Measurements from ENCODE around the gene RNF151.
A peak's percentile ranks its signal among the peaks of the same experiment; 100 is the strongest.

Gene RNF151

DNA sequence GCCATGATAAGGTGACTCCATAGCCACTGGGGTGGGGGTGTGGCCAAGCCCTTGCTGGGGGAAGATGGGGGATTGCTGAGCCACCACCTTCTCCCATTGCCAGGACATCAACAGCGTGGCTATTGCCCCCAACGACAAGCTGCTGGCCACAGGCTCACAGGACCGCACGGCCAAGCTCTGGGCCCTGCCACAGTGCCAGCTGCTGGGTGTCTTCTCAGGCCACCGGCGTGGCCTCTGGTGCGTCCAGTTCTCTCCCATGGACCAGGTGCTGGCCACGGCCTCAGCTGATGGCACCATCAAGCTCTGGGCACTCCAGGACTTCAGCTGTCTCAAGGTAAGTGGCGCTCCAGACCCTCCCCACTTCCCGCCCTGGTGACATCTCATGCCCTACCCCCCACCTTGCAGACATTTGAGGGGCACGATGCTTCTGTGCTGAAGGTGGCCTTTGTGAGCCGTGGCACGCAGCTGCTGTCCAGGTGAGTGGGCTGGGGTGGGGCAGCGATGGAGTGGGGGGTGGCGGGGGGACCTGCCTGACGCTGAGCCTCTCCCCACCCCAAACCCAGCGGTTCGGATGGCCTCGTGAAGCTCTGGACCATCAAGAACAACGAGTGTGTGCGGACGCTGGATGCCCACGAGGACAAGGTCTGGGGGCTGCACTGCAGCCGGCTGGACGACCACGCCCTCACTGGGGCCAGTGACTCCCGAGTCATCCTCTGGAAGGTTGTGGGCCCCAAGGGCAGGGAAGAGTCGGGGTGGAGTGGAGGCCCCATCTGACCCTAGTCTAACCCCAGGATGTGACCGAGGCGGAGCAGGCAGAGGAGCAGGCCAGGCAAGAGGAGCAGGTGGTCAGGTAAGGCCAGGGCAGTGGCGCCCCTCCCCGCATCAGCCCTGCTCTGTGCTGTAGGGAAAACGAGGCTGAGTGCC lies 10.6 kb downstream of the RNF151 start:
- no peak for DNase-seq (ENCODE audit: low spot score)

DNA sequence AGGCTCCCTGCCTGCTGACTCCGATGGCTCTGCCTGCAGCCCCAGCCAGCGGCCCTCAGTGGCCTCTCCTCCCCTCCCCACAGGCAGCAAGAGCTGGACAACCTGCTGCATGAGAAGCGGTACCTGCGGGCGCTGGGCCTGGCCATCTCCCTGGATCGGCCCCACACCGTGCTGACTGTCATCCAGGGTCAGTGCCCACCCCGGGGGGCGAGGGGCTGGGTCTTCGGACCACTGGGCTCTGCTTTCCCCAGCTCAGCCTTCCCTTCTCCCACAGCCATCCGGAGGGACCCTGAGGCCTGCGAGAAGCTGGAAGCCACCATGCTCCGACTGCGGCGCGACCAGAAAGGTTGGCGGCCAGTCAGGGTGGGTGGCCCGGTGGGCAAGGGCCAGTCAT lies 11.2 kb downstream of the RNF151 start:
- no peak for DNase-seq (ENCODE audit: low spot score)

DNA sequence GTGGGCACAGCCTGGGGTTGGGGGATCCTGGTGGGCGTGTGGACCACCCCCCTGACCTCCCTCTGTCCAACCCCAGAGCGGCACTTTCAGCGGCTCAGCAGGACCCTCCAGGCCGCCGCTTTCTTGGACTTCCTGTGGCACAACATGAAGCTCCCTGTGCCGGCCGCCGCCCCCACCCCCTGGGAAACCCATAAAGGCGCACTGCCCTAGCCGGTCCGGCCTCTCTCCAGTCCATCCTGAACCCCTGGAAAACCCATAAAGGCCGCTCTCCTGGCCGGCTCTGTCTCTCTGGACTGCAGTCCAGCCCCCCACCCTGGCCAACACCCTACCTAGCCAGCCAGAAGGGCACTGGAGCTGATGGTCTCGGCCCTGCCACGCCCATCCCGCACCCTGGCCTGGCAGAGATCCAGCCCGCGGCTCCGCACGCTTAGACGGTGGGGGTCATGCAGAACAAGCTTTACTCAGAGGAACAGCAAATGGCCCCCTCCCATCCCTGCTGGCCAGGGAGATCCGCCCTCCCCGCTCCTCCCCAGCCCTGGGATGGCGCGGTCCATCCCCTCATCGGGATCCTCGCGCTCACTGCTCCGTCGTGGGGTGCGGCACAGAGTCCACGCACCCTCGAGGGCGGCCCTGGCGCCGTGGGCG lies 11.9 kb downstream of the RNF151 start:
- DNase-seq (ENCODE audit: low spot score) = no peak

DNA sequence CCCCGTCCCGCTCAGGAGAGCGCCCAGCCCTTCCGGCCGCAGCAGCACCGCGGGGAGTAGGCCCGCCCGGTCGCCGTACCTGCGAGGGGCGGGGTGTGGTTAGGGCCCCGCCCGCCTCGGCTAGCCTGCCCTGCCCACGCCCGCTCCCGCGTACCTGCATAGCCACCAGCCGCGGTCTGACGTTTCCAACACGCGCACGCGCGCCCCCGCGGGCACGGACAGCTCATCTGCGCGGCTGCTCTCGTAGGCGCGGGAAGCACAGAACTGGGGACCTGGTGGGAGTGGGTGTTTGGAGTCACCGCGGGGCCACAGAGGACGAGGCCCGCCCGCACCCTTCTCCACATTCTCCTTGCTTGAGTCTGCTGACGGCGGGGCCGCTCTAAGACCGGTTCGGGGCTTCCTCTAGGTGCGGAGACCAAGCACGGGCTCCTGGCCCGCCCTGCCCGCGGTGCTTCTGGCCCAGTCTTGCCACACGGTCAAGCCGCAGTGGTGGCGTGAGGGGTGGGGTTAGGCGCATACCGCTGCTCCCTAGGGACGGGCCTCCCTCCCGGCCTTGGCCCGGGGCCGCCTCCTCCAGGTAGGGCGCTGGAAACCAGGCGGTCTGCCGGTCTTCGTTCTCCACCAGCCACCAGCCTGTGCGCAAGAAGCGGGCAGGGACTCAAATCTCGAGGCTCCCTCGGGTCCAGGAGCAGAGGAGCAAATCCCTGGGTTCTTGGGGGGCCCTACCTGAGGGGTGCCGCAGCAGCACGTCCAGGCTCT lies 12.8 kb downstream of the RNF151 start:
- peak; percentile 48 for DNase-seq (ENCODE audit: low spot score)

DNA sequence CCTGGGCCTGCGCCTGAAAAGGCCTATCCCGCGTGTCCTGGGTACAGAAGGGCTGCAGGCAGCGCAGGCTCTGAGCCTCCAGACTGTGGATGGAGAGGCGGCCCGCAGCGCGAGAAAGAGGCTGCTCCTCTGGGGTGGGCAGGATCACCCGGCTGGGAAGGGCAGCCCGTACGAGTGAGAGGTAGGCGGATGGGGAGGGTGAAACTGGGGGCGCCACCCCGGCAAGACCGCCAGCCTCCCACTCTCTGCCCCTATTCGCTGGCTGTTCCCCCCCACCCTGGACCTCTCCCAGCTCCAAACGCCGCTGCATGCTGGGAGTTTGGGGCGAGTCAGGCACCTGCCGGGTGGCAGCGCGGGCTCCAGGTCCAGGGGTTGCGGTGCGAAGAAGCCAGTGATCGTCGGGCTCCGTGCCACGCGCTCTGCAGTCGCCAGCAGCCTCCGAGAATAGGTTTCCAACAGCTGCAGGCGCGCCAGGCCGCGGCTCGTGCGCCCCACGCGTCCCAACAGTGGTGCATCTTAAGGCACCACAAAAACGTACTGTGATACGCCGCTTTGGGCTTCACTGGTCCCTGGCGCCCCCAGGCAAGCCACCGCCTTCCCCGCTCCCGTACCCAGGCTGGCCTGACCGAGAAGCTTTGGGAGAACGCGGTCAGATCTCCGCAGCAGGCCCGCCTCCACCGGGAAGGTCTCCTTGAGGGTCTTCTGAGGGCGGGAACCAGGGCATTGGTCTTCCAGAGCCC lies 13.5 kb downstream of the RNF151 start:
- DNase-seq (ENCODE audit: low spot score) = no peak

DNA sequence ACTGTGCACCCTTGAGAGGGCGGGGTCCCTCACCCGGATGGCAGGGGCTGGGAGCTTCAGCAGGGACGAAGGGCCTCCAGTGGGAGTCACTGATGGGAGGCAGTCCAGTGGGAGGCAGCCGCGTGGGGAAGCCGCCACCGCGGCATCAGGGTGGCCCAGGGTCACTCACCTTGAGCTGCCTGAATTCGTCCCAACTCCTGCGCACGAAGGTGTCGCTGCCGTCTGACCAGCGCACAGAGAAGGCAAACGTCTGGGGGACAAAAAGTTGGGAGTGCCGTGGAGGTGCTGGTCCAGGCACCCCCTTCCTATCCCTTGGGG lies 14.1 kb downstream of the RNF151 start:
- DNase-seq (ENCODE audit: low spot score) = no peak

DNA sequence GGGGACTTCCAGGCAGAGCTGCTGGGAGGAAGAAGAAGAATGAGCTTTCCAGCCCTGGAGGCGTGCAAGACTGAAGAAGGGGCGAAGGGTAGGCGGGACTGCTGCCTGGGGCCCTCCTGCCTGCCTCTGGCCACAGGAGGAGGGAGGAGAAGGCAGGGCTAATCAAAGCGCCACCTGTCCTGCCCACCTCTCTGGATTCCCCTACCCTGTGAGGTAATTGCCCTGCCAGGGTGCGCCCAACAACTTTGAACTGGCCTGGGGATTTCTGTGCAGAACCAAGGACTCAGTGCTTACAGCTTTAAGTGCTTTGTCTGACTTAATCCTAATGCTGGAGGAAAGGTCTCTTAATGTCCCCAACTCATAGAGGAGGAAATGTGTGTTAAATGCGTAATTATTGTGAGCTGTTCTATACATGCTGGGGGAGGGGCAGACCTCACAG lies 14.8 kb downstream of the RNF151 start, which contains the start of gene NOXO1:
TSS of gene NOXO1 (minus strand) at position 72 of the 439 bp plus-strand sequence. CDS start 290 bp downstream, outside the sequence.
- DNase-seq (ENCODE audit: low spot score) = no peak

DNA sequence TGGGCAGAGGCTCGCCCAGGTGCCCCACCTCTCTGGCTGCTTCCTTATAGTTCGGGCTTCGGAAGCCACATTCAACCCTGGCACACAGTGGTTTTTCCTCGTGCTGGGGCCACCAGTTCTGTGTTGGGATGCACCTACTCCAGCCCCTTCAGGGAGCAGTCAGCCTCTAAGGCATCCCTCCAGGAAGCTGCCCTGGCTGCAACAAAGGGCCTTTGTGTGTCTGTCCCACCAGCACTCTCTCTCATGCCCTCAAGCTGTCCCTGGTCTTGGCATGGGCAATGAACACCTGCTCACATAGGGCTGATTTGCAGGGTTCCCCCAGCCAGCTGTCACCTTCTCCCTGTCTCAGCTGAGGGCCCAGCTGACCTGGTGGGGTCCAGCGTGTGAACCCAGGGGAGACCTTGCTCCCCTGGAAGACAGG lies 15.4 kb downstream of the RNF151 start:
- DNase-seq (ENCODE audit: low spot score) = no peak

DNA sequence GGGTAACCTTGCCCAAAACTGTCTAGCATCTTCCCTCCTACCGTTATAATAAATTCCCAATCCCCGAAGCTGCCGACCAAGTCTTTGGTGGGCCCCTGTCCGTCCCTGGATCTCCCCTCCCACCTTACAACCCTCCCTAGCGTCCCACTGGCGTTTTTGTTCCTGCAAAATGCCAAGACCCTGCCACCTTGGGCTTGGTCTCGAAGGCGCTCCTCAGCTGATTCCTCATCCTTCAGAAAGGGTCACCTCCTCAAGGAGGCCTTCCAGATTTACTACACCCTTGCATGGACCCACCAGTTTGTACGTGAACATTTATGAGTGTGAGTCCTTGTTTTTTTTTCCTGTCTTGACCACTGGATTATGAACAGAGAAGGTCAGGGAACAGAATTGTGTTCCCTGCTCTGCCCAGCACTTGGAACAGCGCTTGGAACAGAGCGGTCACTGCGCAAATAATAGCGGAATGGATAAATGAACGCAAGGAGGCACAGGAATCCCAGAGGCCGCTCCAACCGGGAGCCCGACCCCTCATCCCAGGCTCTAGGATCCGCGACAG lies 16.4 kb downstream of the RNF151 start:
- DNase-seq (ENCODE audit: low spot score) = no peak

DNA sequence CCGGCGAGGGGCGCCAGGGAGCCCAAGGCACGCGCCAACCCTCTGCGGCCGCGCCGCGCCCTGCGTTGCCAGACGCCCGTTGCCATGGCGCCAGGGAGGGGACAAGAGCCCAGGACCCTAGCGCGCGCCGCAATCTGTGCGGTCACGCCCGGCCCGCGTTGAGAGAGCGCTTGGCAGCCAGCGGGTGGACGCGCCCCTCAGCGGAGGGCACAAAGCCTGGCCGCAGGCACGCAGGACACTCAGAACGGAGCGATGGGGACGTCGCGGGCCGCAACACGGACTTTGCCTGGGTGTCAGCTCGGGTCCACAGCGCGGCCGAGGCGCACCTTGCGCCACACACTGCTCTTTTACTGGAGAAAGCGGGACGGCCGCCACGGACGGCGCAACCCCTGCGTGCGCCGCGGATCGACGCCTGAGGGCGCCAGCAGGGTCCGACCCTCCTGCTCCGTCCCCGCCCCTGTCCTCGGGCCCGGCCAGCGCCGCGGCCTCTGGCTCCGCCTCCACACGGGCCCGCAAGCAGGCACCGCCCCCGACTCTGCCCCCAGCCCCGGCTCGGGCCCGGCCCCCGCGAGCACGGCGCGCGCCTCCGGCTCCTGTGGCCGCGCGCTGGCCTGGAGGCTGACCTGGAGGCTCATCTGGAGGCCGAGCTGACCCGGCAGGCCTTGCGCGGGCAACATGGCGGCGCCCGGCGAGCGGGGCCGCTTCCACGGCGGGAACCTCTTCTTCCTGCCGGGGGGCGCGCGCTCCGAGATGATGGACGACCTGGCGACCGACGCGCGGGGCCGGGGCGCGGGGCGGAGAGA lies 17.1 kb downstream of the RNF151 start, which contains the start of gene GFER:
TSS of gene GFER (plus strand) at position 650 of the 803 bp plus-strand sequence. CDS start at position 676, 26 bp downstream.
- DNase-seq (ENCODE audit: low spot score) = peak; percentile 95

DNA sequence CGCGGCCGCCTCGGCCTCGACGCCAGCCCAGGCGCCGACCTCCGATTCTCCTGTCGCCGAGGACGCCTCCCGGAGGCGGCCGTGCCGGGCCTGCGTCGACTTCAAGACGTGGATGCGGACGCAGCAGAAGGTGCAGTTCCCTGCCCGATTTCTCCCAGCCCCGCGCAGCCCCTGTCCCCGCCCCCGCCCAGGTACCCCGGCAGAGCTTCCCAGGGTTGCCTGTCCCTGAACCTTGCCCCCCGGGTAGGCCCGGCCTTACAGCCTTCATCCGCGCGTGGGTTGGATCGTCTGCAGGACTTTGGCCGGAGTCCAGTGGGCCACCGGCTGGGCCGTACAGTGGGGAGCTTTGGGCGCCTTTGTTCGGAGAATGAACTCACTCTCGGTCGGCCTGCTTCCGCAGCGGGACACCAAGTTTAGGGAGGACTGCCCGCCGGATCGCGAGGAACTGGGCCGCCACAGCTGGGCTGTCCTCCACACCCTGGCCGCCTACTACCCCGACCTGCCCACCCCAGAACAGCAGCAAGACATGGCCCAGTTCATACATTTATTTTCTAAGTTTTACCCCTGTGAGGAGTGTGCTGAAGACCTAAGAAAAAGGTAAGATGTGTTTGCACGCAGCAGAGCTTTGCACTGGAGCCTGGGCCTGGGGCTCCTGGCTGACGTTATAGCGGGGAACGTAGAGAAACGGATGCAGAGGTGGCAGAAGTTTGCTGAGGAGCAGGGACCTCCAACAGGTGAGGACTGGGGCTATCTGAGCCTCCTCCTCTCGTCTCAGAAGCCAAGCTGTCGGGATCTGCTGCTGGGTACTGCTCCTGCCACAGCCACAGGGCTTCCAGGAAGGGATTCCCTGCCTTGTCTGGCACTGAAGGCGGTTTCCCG lies 17.9 kb downstream of the RNF151 start:
- no peak for DNase-seq (ENCODE audit: low spot score)

DNA sequence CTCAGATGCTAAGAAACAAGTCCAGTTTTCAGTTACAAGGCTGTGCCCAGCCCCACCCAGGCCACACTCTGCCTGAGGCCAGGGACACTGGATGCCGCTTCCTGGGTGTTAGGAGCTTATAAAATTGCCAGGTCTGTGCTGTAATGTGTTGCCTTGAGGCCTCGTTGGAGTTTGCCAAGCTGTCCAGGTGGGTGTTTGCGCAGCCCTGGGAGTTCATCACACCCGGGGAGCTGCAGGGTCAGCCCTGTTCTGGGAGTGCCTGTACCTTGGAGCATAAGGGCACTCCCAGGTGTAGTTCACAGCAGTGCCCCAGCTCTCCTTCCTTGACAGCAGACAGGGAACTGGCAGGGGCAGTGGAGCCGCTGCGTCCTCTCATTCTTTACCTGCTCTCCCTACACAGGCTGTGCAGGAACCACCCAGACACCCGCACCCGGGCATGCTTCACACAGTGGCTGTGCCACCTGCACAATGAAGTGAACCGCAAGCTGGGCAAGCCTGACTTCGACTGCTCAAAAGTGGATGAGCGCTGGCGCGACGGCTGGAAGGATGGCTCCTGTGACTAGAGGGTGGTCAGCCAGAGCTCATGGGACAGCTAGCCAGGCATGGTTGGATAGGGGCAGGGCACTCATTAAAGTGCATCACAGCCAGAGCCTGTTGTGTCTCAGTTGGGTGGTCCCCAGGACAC lies 19.0 kb downstream of the RNF151 start:
- no peak for DNase-seq (ENCODE audit: low spot score)

DNA sequence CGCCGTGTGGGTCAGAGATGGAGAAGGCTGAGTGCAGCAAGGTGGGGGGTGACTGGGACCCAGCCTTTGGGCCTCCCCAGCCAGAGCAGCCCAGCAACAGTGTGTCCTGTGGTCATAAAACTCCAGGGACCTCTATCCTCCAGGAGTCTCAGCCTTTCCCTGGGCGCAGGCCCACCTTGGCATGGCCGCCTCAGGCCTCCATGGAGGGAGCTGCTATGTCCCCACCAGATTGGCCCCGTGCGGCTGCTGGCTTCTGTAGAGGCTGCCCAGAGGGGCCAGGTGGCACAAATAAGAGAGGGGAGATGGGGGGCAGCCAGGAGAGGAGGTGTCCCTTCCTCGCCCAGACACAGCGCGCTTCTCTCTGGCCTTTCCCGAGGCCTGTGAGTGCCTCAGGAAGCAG lies 20.5 kb downstream of the RNF151 start:
- DNase-seq (ENCODE audit: low spot score) = no peak

DNA sequence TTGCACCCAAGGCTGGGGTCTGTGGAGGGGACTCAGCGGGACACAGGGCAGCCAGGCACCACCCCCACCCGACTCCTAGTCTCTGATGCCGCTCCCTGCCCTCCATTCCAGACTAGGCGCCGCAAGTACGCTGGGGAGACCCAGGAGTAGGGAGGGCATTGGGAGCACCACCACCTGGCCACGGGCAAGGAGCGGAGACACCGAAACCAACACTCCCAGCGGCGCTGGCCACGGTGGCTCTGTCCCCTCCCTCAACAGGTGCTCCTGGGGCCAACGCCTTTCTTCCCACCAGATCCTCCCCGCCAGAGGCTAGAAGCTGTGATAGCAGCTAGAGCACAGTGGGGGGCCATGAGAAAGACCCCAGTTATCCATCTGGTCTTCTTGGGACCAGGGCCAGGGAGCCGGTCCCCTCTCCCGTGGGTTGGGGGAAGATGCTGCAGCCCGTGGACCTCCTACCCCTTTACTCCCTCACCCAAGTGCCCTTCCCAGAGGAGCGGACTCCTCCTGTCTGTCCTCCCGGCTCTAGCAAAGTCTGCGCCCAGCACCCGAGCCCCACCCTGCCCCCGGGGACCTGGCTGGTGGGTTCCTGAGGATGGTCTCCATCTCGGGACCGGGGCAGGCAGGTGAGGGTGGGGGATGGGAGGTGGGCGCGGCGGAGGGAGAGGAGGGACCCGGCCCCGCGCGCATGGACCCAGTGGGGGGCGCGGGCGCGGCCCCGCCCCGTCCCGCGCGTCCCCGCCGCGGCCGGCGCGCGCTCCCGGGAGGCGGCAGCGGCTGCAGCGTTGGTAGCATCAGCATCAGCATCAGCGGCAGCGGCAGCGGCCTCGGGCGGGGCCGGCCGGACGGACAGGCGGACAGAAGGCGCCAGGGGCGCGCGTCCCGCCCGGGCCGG lies 22.8 kb downstream of the RNF151 start, which contains the start of gene SYNGR3:
TSS of gene SYNGR3 (plus strand) at position 762 of the 892 bp plus-strand sequence. CDS start 133 bp downstream, outside the sequence.
- no peak for DNase-seq (ENCODE audit: low spot score)

DNA sequence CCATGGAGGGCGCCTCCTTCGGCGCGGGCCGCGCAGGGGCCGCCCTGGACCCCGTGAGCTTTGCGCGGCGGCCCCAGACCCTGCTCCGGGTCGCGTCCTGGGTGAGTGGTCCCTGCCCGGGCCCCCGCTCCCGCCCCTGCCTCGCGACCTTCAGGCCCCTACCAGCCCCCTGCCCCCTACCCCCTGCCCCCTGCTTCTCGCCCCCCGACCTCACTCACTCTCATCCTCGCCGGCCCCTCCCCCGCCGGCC lies 23.4 kb downstream of the RNF151 start:
- no peak for DNase-seq (ENCODE audit: low spot score)

DNA sequence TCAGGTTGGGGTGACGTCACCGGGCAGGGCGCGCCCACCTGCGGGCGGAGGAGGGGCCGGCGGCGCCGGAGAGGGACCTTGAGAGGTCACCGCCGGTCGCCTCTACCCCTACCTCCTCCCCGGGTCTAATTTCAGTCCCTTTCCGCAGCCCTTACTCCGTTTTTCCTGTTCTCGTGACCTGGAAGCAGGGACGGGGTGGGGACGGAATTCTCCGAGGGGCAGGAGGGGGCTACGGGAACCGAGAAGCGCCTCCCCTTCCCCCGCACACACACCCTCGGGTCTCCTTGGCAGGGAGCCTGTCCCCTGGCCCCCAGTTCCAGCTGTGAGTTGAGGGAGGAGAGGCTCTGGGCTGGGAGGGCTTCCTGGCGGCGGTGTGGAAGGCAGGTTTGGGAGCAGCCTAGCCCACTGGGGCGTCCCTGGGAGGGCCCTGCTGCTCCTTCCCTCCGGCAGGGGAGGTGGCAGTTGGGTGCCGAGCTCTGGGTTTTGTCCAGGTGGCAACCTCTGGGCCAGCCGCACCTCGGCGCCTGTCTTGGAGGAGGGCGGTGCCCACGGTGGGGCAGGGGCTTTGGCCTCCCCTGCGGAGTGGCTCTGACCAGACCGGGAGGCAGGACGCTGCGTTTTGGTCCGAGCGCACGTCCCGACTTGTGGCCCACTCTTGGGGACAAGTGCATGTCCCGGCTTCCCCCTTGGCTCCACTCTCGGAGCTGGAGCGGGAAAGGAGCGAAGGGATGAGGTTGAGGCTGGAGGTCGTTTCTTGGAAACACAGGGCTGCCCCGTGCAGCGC lies 23.9 kb downstream of the RNF151 start:
- peak; percentile 41 for DNase-seq (ENCODE audit: low spot score)

DNA sequence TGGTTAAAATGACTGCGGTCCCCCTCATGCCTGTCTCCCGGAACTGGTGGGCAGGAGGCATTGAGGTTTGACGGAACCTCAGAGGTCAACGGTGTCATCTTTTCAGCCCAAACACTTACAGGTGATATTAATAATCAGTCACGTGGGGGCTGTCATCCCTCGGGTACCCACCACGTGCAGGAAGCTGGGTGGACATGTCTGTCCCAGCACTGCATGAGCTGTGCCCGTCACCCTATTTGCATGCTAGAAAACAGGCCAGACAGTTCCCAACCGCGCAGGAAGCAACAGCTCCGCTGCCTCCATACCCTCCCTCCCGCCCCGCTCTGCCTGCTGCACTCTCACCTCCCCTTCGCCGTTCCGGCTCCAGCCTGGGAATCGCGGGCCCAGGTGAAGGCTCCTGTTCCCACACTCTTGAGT lies 24.5 kb downstream of the RNF151 start:
- DNase-seq (ENCODE audit: low spot score) = no peak

Measured in LoVo (cell line).